HG02938 (cell line): ENCODE data around the gene WWC1.
A peak's percentile ranks its signal among the peaks of the same experiment; 100 is the strongest.
"Not testable (repeated sequence)": the region's sequence is repeated elsewhere in the genome, so short reads cannot be mapped to it uniquely, and the experiment has no call there.

Experiments used
- ATAC-seq: cut with Tn5 transposase; IDR thresholded peaks from one replicate; pipeline ENCODE4 v1.9.1; 2021; ENCODE audit warnings: mild to moderate bottlenecking, moderate library complexity; ENCODE audit not compliant: unreplicated experiment

The WWC1 gene

GRCh38 chr5:168328814-168329213 lies 37.4 kb downstream of the WWC1 start:
- ATAC-seq = no peak

- ATAC-seq = no peak
Observed at GRCh38 chr5:168329302-168329701, 37.9 kb downstream of the WWC1 start.

DNA sequence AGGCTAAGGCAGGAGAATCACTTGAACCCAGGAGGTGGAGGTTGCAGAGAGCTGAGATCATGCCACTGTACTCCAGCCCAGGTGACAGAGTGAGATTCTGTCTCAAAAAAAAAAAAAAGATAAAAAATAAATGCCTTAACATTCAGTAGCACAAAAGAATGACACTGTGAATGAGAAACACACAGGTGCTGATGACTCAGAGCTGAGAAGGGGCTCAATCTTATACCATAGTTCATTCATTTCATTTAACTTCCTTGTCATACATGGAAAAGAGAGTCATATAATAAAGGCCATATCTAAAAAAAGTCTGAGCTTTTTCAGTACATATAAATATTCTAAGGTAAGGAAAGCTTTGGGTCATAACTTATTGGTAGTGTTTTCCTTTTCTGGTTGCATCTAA lies 40.6 kb downstream of the WWC1 start:
- ATAC-seq = no peak

- ATAC-seq = no peak
Observed at GRCh38 chr5:168334280-168334679, 42.8 kb downstream of the WWC1 start.

GRCh38 chr5:168334695-168335094 lies 43.2 kb downstream of the WWC1 start:
- ATAC-seq = no peak

DNA sequence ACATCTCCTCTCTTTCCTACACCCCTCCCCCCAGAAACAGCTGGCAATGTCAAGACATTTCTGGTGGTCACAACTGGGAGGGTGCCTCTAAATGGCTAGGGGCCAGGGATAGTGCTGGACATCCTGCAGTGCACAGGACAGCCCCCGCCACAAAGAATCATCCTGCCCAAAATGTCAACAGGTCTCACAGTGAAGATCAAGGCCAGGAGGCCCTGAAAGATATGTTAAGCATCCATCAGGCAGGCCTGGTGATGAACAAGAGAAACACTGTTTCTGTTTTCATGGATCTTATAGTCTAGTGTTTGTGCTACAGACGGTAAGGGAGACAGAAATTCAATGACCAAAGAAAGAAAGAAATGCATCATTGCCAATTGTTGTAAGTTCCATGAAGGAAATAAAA lies 45.9 kb downstream of the WWC1 start:
- ATAC-seq = no peak

- ATAC-seq = no peak
Observed at GRCh38 chr5:168339109-168339771, 47.8 kb downstream of the WWC1 start.

- ATAC-seq = not testable (repeated sequence)
Observed at GRCh38 chr5:168339772-168340140, 48.3 kb downstream of the WWC1 start.

DNA sequence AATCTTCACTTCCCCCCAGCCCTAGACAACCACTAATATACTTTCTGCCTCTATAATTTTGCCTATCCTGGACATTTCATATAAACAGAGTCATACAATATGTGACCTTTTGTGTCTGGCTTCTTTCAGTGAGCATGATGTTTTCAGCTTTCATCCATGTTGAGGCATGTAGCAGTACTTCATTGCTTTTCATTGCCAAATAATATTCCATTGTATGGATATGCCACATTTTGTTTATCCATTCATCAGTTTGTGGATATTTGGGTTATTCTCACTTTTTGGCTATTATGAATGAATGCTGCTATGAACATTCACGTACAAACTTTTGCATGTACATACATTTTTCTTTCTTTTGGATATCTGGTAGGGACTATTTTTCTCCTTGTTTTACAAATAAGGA lies 49.0 kb downstream of the WWC1 start:
- no peak for ATAC-seq

DNA sequence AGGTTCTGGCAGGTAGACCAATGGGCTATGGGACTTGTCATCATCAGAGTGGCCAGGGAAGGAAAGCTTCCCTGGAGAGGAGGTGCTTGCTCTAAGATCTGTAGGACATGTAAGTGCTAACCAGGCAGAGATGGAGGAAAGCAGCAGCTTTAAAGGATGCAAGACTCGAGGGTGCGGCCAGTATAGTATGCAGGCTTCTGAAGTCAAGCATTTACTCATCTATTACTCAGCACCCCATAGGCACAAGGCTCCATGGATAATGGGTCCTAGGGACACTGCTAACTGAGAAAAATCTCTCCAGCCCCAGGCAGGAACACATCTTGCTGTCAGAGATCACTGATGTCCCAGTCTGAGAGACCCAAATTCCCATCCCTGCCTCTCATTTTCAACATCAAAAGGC lies 49.7 kb downstream of the WWC1 start:
- ATAC-seq = no peak

DNA sequence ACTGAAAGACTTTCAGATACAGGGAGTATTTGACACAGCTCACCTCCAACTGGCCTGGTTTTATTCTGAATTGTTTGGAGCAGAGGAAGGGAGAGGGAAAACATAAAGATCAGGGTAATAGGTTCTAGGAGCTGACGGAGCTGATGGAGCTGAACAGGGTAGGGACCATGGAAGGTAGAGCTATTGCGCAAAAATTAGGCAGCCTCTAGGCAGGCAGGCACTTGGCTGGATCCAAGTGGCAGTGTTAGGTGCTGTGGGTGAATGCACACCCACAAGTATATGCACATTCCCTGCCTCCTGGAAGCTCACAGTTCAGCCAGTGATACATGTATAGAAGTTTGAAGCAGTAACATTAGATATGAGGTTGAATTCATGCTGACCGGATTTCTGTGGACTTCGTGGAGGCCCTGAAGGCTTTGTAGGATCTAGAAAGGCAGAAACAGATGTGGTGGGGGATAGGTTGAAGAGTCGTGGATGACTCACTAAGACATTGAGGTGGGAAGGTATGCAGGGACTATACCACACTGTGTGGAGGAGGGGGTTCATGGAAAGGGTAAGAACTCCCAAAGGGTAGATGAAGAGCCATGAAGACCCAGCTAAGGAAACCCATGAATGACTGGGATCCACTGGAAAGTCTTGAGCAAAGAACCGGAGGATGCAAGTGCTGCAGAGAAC lies 50.8 kb downstream of the WWC1 start:
- ATAC-seq = no peak

GRCh38 chr5:168342985-168343384 lies 51.5 kb downstream of the WWC1 start:
- no peak for ATAC-seq

- ATAC-seq = no peak
Observed at GRCh38 chr5:168346417-168346816, 55.0 kb downstream of the WWC1 start.

DNA sequence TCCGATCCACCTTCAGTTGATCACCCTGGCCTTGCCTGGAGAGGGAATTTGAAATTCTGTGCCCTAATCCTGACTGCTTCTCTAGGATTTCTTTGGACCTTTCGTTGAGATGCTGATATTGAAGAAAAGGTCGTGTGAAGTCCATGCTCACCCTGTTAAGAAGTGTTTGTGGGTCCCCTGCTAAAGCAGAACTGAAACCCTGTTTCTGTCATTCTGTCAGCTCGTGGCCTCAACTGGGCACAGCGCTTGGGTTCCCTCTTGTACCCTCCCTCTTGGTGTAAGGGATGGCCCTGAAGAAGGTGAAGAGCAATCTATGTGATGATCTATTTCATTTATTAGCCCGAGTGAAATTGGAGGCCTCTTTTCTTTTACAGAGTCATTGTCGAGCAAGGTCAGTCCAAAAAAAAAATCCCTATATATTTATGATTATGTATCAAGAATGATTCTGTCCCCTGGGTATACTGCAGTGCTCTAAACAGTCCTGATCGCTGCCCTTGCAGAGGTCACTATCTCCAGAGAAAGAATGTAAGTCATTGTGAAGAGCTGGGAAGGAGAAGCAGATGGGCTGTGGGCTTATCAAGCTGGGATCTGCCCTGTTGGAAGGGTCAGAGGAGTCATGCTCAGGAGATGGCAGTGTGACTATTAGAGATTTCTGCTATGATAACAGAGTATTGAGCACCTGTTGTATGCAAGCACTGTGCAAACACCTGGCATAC lies 56.1 kb downstream of the WWC1 start:
- ATAC-seq = peak; percentile 69

GRCh38 chr5:168348084-168348414 lies 56.6 kb downstream of the WWC1 start:
- ATAC-seq = no peak

DNA sequence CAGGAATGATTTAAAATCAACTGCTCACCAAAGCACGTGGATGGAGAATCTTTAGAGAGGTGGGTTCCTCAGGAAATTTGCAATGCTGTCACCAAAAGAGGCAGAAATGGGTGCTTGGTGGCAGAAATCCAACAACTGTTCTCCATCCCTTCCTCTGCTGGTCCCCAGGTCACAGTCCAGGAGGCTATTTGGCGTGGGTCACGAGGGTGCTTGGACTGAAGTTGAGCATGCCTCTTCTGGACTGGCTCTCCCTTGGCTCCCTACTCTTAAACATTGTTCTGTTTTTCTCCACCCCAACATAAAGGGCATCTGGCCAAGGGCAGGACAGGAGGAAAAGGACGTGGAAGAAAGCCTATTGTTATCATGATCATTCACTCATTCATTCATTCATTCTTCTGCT lies 58.9 kb downstream of the WWC1 start:
- ATAC-seq = no peak

- ATAC-seq = no peak
Observed at GRCh38 chr5:168353216-168353957, 61.9 kb downstream of the WWC1 start.

- no peak for ATAC-seq
Observed at GRCh38 chr5:168354397-168354796, 63.0 kb downstream of the WWC1 start.

DNA sequence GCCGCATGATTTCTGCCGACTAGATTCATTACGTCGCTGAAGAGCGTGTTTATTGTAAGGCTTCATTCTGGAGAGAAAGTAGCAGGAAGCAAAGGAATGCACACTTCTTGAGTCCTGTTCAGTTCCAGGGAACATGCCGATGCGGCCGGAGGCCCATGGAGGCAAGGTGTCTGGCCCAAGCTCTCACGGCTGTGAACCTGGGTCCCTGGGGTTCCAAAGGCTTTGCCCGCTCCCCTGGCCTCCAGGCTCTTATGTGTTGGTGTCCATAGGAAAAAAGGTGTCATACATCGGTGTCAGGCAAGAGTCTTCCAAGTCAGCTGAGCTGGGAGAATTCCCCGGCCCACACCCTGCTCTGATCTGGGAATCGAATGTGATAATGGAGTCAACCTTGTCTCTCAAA lies 64.7 kb downstream of the WWC1 start:
- ATAC-seq = no peak

DNA sequence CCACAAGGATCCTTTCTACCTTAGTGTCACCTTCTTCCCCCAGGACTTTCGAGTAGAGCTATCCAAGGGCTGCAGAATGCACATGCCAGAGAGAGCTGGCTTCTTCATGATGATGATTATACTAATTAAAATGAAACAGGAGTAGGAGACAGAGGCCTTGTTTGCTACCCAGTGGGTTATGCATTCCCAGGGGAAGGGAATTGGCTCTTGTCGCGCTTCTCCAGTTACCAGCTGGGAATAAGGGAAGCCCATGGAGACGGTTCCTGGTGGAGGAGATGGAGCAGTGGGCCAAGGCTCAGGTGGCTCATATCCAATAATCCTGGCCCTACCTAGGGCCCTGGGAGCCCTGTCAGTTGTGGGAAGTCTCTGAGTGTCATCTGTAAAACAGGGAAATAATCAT lies 65.1 kb downstream of the WWC1 start:
- ATAC-seq = no peak

- ATAC-seq = no peak
Observed at GRCh38 chr5:168357876-168358275, 66.4 kb downstream of the WWC1 start.
